Mucosa of rectum (tissue), 2 donors: ENCODE data around the gene VPS8.

Experiments
- H3K27ac ChIP-seq, 2 donors: one replicate each; pipeline ENCODE4 v1.7.0; 2013; ENCODE audit warnings: inconsistent platforms in 2 of 2, low read depth in 2 of 2, low read length in 2 of 2
- H3K27me3 ChIP-seq, 2 donors: one replicate each; pipeline ENCODE4 v1.7.0; 2013; ENCODE audit warnings: low read length in 2 of 2; ENCODE audit not compliant: control insufficient read depth in 2 of 2, insufficient read depth in 2 of 2
- H3K36me3 ChIP-seq, 2 donors: one replicate each; pipeline ENCODE4 v1.7.0; 2013; ENCODE audit warnings: low read length in 2 of 2; ENCODE audit not compliant: control insufficient read depth in 2 of 2, insufficient read depth in 2 of 2
- H3K4me1 ChIP-seq, 2 donors: one replicate each; pipeline ENCODE4 v1.7.0; 2013; ENCODE audit warnings: low read length in 2 of 2, mild to moderate bottlenecking in 1 of 2; ENCODE audit not compliant: control insufficient read depth in 2 of 2, insufficient read depth in 2 of 2
- H3K4me3 ChIP-seq, 2 donors: one replicate each; pipeline ENCODE4 v1.7.0; 2013; ENCODE audit warnings: low read length in 2 of 2
- H3K9ac ChIP-seq, 2 donors: one replicate each; pipeline ENCODE4 v1.7.0; 2013; ENCODE audit warnings: low read length in 2 of 2, low read depth in 1 of 2, mild to moderate bottlenecking in 1 of 2
- H3K9me3 ChIP-seq, 2 donors: one replicate each; pipeline ENCODE4 v1.7.0; 2013; ENCODE audit warnings: low read length in 2 of 2; ENCODE audit not compliant: control insufficient read depth in 2 of 2
- donor health status: healthy.
- donor health status: Normal muscosa, but diverticular disease.

Gene VPS8

DNA sequence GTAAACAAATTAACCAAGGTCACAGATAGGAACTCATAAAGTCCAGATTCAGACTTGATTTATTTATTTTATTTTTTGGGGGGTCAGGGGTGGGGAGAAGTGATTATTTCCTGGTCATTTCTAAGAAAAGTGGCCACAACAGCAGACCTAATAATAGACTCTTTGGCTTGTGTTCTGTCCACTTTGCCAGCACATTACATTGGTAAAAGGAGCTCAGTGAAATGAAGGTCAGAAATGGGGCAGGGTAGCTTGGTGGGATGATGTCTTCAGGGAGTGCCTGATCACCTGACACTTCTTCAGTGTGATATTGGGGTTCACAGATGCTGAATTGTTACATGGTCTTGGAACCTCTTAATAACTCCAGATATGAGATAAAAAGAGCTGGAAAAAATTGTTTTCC, 10.1 kb downstream of the VPS8 start:
- Histone ChIP-seq H3K36me3 (peaks cover 4 to 14% of the 10 kb centered on the region in 2 donors), H3K27me3 (no peaks in the 10 kb centered on the region), H3K4me3 (no peak overlapping the region), H3K9me3 (no peaks in the 10 kb centered on the region), H3K9ac (no peak overlapping the region), H3K27ac (no peak overlapping the region), H3K4me1 (peaks cover 0 to 9% of the 10 kb centered on the region in 2 donors)

DNA sequence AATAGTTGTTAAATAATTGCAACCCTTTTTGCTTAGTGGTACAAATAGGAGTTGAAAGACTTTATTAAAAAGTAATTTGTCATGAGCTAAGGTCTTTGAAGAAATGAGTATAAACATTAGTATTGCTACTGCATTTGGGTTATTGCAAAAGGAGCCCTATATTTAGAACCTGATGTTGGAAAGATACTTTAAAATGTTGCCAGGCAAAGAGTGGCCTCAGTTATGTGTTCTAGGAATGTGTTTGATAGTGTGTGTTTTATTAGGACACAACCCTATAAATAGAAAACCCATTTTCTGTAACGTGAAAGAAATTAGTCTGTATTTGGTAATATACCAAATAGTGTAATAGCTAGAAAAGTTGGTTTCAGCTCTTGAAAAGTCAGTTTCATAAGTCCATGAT, 10.7 kb downstream of the VPS8 start:
- peaks cover 0 to 9% of the 10 kb centered on the region in 2 donors for H3K4me1 ChIP-seq
- H3K9me3 ChIP-seq, result no peaks in the 10 kb centered on the region
- H3K4me3 ChIP-seq, result no peak overlapping the region
- no peak overlapping the region for H3K9ac ChIP-seq
- no peak overlapping the region for H3K27ac ChIP-seq
- no peaks in the 10 kb centered on the region for H3K27me3 ChIP-seq
- H3K36me3 ChIP-seq, result peaks cover 6 to 10% of the 10 kb centered on the region in 2 donors

DNA sequence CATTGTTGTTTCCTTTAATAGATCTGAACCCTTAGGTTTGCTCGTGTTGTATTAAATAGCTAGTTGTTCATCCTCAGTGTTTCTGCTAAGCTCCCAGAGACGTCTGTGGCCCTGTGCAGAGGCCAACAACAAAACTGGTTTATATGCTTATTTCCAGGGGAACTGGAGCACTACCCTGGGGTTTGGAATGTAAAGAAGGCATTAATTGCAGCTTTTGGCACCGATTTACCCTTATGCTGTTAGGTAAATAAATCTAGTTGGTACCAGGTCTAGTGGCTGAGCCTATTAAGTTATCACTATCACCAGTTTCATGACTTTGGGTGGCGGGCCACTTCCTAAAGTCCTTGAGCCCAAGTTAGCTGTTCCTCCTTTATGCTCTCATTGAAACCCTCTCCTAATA, 12.0 kb downstream of the VPS8 start:
- no peaks in the 10 kb centered on the region for H3K27me3 ChIP-seq
- peaks cover 0 to 9% of the 10 kb centered on the region in 2 donors for H3K4me1 ChIP-seq
- H3K9ac ChIP-seq, result no peak overlapping the region
- no peaks in the 10 kb centered on the region for H3K9me3 ChIP-seq
- no peak overlapping the region for H3K27ac ChIP-seq
- no peak overlapping the region for H3K4me3 ChIP-seq
- peaks cover 7 to 15% of the 10 kb centered on the region in 2 donors for H3K36me3 ChIP-seq

- peaks cover 0 to 9% of the 10 kb centered on the region in 2 donors for H3K4me1 ChIP-seq
- H3K9me3 ChIP-seq, result no peaks in the 10 kb centered on the region
- H3K27ac ChIP-seq, result peak overlapping the region; percentile 26 to 54
- no peak overlapping the region for H3K4me3 ChIP-seq
- H3K36me3 ChIP-seq, result peaks cover 7 to 15% of the 10 kb centered on the region in 2 donors
- H3K27me3 ChIP-seq, result no peaks in the 10 kb centered on the region
- no peak overlapping the region for H3K9ac ChIP-seq
These were observed 13.3 kb downstream of the VPS8 start for GRCh38 chr3:184825121-184825820.

DNA sequence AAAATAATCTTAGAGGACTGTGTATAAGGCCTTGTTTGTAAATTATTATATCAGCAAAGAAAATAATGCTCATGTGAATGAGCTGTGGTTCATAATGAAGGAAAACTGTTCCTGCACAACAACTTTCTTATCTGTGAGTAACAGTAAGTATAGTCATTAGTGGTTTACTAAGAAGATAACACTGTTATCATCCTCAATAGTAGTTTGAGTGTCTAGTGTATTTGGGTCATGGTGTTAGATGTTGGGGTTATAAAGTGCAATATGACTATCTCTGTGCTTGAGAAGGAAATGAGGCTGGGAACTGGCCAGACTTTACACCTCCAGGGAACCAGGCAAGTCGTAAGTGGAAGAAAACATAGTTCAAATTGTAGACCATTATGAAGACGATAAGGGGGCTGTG, 15.6 kb downstream of the VPS8 start:
- no peak overlapping the region for H3K4me3 ChIP-seq
- H3K27ac ChIP-seq, result no peak overlapping the region
- H3K9ac ChIP-seq, result no peak overlapping the region
- no peaks in the 10 kb centered on the region for H3K27me3 ChIP-seq
- peaks cover 22 to 29% of the 10 kb centered on the region in 2 donors for H3K36me3 ChIP-seq
- no peaks in the 10 kb centered on the region for H3K9me3 ChIP-seq
- peaks cover 0 to 9% of the 10 kb centered on the region in 2 donors for H3K4me1 ChIP-seq

DNA sequence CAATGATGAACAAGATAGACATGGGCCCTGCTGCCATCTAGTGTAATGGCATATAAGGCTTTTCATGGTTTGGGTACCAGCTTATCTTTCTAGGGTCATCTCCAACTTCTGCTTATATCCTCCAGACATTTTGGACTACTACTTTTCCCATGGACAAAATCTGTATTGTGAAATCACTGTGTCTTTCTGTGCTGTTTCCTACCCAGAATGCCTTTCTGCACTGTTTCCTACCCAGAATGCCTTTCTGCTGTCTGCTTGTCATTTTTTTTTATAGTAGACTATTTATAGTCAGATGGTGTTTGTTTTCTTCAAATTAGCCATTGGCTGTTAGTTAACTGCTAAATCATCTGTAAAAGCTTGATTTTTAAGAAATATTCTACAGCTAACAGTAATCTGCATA, 20.1 kb downstream of the VPS8 start:
- Histone ChIP-seq H3K4me1 (no peaks in the 10 kb centered on the region), H3K9ac (no peak overlapping the region), H3K4me3 (no peak overlapping the region), H3K9me3 (no peaks in the 10 kb centered on the region), H3K27me3 (no peaks in the 10 kb centered on the region), H3K36me3 (peaks cover 40 to 52% of the 10 kb centered on the region in 2 donors), H3K27ac (no peak overlapping the region)

GRCh38 chr3:184832903-184833302, 20.9 kb downstream of the VPS8 start:
- H3K4me1 ChIP-seq, result no peaks in the 10 kb centered on the region
- no peak overlapping the region for H3K4me3 ChIP-seq
- no peaks in the 10 kb centered on the region for H3K9me3 ChIP-seq
- H3K36me3 ChIP-seq, result peaks cover 43 to 60% of the 10 kb centered on the region in 2 donors
- no peaks in the 10 kb centered on the region for H3K27me3 ChIP-seq
- no peak overlapping the region for H3K27ac ChIP-seq
- H3K9ac ChIP-seq, result no peak overlapping the region

DNA sequence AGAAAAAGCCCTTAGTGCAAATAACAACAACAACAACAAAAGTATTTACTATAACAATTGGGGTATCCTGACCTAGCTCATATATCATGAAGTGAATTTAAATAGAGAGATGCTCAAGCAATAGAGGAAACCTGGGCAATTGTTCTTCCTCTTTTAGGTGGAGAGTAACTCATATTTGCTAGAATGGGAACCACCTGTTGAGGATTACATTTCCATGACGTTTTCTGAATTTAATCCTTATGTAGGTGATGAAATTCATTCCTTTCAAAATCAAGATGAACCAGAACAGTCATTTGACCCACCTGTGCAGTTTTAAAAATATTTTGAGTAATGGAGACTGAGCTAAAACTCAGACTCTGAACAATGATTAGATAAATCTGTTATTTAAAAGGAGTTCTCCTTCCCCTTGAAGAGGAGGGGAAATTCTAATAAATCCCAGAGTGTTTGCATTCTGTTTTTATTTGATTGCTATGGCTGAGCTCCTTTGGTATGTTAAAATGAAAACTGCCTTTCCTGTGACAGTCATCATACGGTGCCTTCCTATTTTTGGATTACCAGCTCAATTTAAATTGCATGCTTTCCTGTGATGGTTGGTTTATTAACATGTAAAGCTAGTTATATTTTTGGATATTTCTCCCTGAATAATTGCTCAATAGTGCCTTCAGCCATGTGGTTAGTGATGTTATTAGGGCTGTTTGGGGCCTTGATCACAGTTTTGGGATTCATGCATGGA, 24.3 kb downstream of the VPS8 start:
- Histone ChIP-seq H3K4me3 (no peak overlapping the region), H3K27me3 (no peaks in the 10 kb centered on the region), H3K9ac (no peak overlapping the region), H3K9me3 (no peaks in the 10 kb centered on the region), H3K4me1 (no peaks in the 10 kb centered on the region), H3K36me3 (peaks cover 36 to 56% of the 10 kb centered on the region in 2 donors), H3K27ac (no peak overlapping the region)

- Histone ChIP-seq H3K27ac (no peak overlapping the region), H3K9ac (no peak overlapping the region), H3K4me3 (no peak overlapping the region), H3K27me3 (no peaks in the 10 kb centered on the region), H3K36me3 (peaks cover 7 to 8% of the 10 kb centered on the region in 2 donors), H3K4me1 (no peaks in the 10 kb centered on the region), H3K9me3 (no peaks in the 10 kb centered on the region)
These were observed 30.5 kb downstream of the VPS8 start for GRCh38 chr3:184842433-184842832.

DNA sequence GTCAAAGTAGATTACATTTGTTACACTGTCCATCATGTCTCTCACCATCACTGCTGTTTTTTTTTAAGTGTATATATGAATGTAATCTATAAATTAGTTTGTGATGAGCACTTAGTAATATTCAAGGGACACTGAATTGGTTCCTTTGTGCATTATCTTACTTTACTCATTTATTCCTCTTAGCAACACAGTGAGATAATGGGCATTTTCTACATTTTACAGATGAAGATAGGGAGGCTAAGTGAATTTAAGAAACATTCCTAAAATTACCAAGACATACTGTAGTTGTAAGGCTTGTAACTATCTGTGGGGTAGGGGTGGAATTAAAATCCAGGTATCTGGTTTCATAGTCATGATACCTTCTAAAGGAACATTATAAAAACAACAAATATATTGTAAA, 33.9 kb downstream of the VPS8 start:
- Histone ChIP-seq H3K9me3 (no peaks in the 10 kb centered on the region), H3K4me1 (no peaks in the 10 kb centered on the region), H3K4me3 (no peak overlapping the region), H3K9ac (no peak overlapping the region), H3K36me3 (peaks cover 4 to 7% of the 10 kb centered on the region in 2 donors), H3K27ac (no peak overlapping the region), H3K27me3 (no peaks in the 10 kb centered on the region)
